HepG2 (cell line): ENCODE data around the gene UXS1. TPM values are rescaled to one million over a fixed set of nuclear protein-coding genes. Genes with fewer than 3 reads are reported as not detected.

Experiments
- ELF1 ChIP-seq: sonication (generic); formaldehyde crosslinking; IDR thresholded peaks from 2 replicates; pipeline ENCODE4 v1.4.0; 2020; ENCODE audit warnings: missing genetic modification reagents
- KLF16 ChIP-seq, 2 experiments: sonication (generic) in 1 of 2; formaldehyde crosslinking in 1 of 2; IDR thresholded peaks; 2 replicates each; pipeline versions ENCODE4 v1.6.1 to v1.8.0; 2016 to 2023; ENCODE audit warnings: missing genetic modification reagents in 2 of 2, missing compliant biosample characterization in 1 of 2
- SIX4 ChIP-seq: sonication (generic); formaldehyde crosslinking; IDR thresholded peaks from 2 replicates; pipeline ENCODE4 v1.4.0; 2020; ENCODE audit warnings: missing genetic modification reagents
- TAF1 ChIP-seq: sonication (generic); formaldehyde crosslinking; IDR thresholded peaks from 2 replicates; pipeline ENCODE4 v1.4.0; 2020; ENCODE audit warnings: missing genetic modification reagents
- ZNF343 ChIP-seq: sonication (generic); formaldehyde crosslinking; IDR thresholded peaks from 2 replicates; pipeline ENCODE4 v1.4.0; 2020; ENCODE audit warnings: mild to moderate bottlenecking, missing genetic modification reagents
- ZNF556 ChIP-seq: sonication (generic); formaldehyde crosslinking; IDR thresholded peaks from 2 replicates; pipeline ENCODE4 v1.4.0; 2020; ENCODE audit warnings: mild to moderate bottlenecking, missing genetic modification reagents, borderline replicate concordance
- polyA plus RNA-seq, 8 experiments: library from polyadenylated mRNA; depleted of rRNA in 3 of 8; stranded (reverse) in 7 of 8; unstranded in 1 of 8; fragments of >200 nt; fragmentation: Illumina TruSeq in 4 of 8; extraction: Trizol in 4 of 8; gene quantifications; 2 replicates each; pipeline versions ENCODE4 v1.2.1 to v1.2.3, GENCODE V29; 2011 to 2016; ENCODE audit warnings: low read depth in 4 of 8, missing spikeins in 1 of 8, mixed read lengths in 1 of 8; ENCODE audit not compliant: insufficient read depth in 1 of 8
- total RNA-seq, 5 experiments: library from RNA; depleted of rRNA; stranded (reverse); fragments of >200 nt; fragmentation: Illumina TruSeq; extraction: Trizol; gene quantifications; 2 replicates each; pipeline ENCODE4 v1.2.3, GENCODE V29; 2016; ENCODE audit warnings: low read depth in 1 of 5
- TF ChIP-seq, protein P1 (sequence below): sonication (generic); formaldehyde crosslinking; IDR thresholded peaks from 2 replicates; pipeline ENCODE4 v1.8.0; 2022; ENCODE audit warnings: mild to moderate bottlenecking, missing genetic modification reagents, moderate library complexity
- TF ChIP-seq, protein P2 (sequence below): sonication (generic); formaldehyde crosslinking; IDR thresholded peaks from 2 replicates; pipeline ENCODE4 v1.8.0; 2022; ENCODE audit warnings: missing genetic modification reagents, mild to moderate bottlenecking, moderate library complexity, borderline replicate concordance
- TF ChIP-seq, protein P3 (sequence below): sonication (generic); formaldehyde crosslinking; IDR thresholded peaks from 2 replicates; pipeline ENCODE4 v1.4.0; 2020; ENCODE audit warnings: mild to moderate bottlenecking, missing genetic modification reagents
- TF ChIP-seq, protein P4 (sequence below): sonication (generic); formaldehyde crosslinking; IDR thresholded peaks from 2 replicates; pipeline ENCODE4; 2020; ENCODE audit warnings: missing genetic modification reagents, mild to moderate bottlenecking, borderline replicate concordance

UXS1 gene
- total and polyA plus RNA-seq, 2 of the 13 experiments (the other 11 are each of a cell fraction or from before 2014, with no cell fraction given): 53.3 to 110 TPM

DNA sequence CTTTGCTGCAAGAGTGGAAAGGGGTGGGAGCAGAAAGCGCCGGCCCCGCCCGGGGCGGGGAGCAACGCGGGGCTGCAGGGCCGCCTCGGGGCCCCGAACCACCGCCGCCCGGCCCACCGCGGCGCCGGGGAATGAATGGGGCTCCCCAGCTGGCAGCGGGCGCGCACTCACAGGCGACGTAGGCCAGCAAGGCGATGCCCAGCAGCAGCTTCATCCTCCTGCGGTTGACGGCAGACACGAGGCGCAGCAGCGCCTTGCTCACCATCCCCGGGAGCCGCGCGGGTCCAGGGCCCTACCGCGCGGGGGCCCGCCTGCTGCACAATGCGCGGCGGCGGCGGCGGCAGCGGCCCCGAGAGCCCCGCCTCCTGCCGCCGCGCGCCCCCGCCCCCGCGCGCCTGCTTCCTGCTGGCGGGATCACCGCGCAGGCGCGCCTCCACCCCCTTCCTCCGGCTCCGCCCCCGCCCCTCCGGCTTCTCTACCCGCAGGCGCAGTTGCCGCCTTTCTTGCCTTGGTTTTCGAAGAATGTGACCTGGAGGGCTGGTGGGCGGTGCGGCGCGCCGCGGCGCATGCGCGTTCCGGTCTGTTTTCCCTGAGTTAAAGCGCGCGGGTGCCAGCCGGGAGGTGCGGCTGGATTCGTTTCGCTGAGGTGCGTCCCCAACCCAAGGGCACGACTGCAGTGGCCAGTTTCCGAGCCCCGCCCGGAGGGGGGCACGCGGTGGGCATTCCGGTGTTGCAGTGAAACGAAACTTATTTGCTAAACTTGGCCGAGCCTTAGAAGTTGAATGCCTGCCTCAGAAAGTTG lies at the start of gene UXS1 (continued):
- TF ChIP-seq ZNF343 (CRISPR knock-in tag) (0 out of 2 replicates have a peak, but pooled peaks have one; percentile 32), ELF1 (CRISPR knock-in tag) (peak; percentile 57; the same call in 1 of the 2 replicates), KLF16 (CRISPR knock-in tag; IDR thresholded peaks at IDR 0.05) (peak in 1 of 2 experiments; percentile 73; a peak in 2 of 4 replicates), TAF1 (peak; percentile 81), SIX4 (CRISPR knock-in tag) (no peak), ZNF556 (CRISPR knock-in tag) (no peak)
- TF ChIP-seq, protein P1, sequence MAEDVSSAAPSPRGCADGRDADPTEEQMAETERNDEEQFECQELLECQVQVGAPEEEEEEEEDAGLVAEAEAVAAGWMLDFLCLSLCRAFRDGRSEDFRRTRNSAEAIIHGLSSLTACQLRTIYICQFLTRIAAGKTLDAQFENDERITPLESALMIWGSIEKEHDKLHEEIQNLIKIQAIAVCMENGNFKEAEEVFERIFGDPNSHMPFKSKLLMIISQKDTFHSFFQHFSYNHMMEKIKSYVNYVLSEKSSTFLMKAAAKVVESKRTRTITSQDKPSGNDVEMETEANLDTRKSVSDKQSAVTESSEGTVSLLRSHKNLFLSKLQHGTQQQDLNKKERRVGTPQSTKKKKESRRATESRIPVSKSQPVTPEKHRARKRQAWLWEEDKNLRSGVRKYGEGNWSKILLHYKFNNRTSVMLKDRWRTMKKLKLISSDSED (CRISPR knock-in tag): peak; percentile 64; the same call in 1 of the 2 replicates
- TF ChIP-seq, protein P2, sequence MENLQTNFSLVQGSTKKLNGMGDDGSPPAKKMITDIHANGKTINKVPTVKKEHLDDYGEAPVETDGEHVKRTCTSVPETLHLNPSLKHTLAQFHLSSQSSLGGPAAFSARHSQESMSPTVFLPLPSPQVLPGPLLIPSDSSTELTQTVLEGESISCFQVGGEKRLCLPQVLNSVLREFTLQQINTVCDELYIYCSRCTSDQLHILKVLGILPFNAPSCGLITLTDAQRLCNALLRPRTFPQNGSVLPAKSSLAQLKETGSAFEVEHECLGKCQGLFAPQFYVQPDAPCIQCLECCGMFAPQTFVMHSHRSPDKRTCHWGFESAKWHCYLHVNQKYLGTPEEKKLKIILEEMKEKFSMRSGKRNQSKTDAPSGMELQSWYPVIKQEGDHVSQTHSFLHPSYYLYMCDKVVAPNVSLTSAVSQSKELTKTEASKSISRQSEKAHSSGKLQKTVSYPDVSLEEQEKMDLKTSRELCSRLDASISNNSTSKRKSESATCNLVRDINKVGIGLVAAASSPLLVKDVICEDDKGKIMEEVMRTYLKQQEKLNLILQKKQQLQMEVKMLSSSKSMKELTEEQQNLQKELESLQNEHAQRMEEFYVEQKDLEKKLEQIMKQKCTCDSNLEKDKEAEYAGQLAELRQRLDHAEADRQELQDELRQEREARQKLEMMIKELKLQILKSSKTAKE (CRISPR knock-in tag): no peak
- TF ChIP-seq, protein P3, sequence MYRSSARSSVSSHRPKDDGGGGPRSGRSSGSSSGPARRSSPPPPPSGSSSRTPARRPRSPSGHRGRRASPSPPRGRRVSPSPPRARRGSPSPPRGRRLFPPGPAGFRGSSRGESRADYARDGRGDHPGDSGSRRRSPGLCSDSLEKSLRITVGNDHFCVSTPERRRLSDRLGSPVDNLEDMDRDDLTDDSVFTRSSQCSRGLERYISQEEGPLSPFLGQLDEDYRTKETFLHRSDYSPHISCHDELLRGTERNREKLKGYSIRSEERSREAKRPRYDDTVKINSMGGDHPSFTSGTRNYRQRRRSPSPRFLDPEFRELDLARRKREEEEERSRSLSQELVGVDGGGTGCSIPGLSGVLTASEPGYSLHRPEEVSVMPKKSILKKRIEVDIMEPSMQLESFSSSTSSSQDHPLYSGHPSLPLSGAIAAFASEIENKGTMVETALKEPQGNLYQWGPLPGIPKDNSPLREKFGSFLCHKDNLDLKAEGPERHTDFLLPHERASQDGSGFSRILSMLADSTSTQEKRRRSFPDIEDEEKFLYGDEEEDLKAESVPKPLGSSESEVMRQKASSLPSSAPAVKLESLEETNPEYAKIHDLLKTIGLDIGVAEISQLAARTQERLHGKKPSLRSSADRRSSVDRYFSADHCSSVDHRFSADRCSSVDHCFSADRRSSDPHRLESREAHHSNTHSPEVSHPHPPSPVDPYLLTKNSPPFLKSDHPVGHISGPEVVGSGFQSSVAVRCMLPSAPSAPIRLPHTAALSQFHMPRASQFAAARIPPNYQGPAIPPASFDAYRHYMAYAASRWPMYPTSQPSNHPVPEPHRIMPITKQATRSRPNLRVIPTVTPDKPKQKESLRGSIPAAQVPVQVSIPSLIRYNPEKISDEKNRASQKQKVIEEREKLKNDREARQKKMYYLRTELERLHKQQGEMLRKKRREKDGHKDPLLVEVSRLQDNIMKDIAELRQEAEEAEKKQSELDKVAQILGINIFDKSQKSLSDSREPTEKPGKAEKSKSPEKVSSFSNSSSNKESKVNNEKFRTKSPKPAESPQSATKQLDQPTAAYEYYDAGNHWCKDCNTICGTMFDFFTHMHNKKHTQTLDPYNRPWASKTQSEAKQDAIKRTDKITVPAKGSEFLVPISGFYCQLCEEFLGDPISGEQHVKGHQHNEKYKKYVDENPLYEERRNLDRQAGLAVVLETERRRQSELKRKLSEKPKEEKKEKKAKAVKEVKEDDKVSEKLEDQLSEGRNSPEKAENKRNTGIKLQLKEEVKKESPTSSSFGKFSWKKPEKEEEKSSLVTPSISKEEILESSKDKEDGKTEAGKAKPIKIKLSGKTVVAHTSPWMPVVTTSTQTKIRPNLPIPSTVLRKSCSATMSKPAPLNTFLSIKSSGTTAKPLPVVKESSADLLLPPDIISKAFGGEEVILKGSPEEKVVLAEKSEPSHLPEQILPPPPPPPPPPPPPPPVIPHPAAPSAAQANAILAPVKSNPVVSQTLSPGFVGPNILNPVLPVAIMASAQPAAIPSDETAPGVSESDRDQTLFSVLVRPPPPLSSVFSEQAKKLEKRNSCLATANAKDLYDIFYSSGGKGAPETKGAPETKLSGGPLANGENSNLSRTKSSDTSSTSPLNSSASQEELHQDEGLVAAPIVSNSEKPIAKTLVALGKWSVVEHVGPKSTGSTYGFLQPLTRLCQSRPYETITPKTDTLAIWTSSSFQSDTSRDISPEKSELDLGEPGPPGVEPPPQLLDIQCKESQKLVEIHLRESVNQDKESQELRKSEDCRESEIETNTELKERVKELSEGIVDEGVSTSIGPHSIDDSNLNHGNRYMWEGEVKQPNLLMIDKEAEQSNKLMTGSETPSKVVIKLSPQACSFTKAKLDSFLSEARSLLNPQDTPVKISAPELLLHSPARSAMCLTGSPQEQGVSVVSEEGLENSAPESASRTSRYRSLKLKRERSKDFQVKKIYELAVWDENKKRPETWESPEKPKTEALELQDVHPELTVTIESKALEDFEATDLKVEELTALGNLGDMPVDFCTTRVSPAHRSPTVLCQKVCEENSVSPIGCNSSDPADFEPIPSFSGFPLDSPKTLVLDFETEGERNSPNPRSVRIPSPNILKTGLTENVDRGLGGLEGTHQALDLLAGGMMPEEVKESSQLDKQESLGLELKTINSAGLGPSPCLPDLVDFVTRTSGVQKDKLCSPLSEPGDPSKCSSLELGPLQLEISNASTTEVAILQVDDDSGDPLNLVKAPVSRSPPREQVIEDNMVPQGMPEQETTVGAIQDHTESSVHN (CRISPR knock-in tag): no peak
- TF ChIP-seq, protein P4, sequence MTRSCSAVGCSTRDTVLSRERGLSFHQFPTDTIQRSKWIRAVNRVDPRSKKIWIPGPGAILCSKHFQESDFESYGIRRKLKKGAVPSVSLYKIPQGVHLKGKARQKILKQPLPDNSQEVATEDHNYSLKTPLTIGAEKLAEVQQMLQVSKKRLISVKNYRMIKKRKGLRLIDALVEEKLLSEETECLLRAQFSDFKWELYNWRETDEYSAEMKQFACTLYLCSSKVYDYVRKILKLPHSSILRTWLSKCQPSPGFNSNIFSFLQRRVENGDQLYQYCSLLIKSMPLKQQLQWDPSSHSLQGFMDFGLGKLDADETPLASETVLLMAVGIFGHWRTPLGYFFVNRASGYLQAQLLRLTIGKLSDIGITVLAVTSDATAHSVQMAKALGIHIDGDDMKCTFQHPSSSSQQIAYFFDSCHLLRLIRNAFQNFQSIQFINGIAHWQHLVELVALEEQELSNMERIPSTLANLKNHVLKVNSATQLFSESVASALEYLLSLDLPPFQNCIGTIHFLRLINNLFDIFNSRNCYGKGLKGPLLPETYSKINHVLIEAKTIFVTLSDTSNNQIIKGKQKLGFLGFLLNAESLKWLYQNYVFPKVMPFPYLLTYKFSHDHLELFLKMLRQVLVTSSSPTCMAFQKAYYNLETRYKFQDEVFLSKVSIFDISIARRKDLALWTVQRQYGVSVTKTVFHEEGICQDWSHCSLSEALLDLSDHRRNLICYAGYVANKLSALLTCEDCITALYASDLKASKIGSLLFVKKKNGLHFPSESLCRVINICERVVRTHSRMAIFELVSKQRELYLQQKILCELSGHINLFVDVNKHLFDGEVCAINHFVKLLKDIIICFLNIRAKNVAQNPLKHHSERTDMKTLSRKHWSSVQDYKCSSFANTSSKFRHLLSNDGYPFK (CRISPR knock-in tag): 0 out of 2 replicates have a peak, but pooled peaks have one; percentile 44
